Natural killer cell (primary cell): ENCODE results near the gene MVB12B. TPM values are rescaled to one million over a fixed set of nuclear protein-coding genes. Genes with fewer than 3 reads are reported as not detected.

ENCODE experiments used
- ATAC-seq, 3 donors: fragments of 150-1000 bp in 2 of 3; fragments of 200-7000 bp in 1 of 3; cut with Tn5 transposase; 1 replicate in 1 of 3; 2 replicates in 2 of 3; pipeline ENCODE4 v1.10.0; 2021; ENCODE audit warnings: mild to moderate bottlenecking in 2 of 3, moderate library complexity in 2 of 3
- DNase-seq, 2 donors: peaks; one replicate each; pipeline versions ENCODE4 v3.0.0 to v3.0.0-alpha.2; 2013 to 2021; ENCODE audit warnings: mixed read lengths in 1 of 2
- H3K27ac ChIP-seq: one replicate; pipeline ENCODE4 v1.5.1; 2013; ENCODE audit warnings: mild to moderate bottlenecking, low read length
- H3K27me3 ChIP-seq: one replicate; pipeline ENCODE4 v1.6.1; 2013; ENCODE audit warnings: low read length; ENCODE audit not compliant: control insufficient read depth, insufficient read depth
- H3K36me3 ChIP-seq: one replicate; pipeline ENCODE4 v1.6.1; 2013; ENCODE audit warnings: low read length; ENCODE audit not compliant: control insufficient read depth, insufficient read depth
- H3K4me1 ChIP-seq: one replicate; pipeline ENCODE4 v1.6.1; 2013; ENCODE audit warnings: low read length; ENCODE audit not compliant: control insufficient read depth, insufficient read depth
- H3K4me3 ChIP-seq: one replicate; pipeline ENCODE4 v1.5.1; 2013; ENCODE audit warnings: low read length
- H3K9me3 ChIP-seq: one replicate; pipeline ENCODE4 v1.6.1; 2013; ENCODE audit warnings: low read length; ENCODE audit not compliant: control insufficient read depth, insufficient read depth
- H3K27ac Mint-ChIP-seq, 2 donors: one replicate each; pipeline ENCODE4 v1.8.0; 2022; ENCODE audit warnings: mild to moderate bottlenecking in 2 of 2, mixed read lengths in 2 of 2, moderate library complexity in 1 of 2
- H3K27me3 Mint-ChIP-seq, 2 donors: one replicate each; pipeline ENCODE4 v1.8.0; 2022; ENCODE audit warnings: low read depth in 2 of 2, mixed read lengths in 2 of 2
- H3K36me3 Mint-ChIP-seq: one replicate; pipeline ENCODE4 v1.8.0; 2022; ENCODE audit warnings: mixed read lengths
- H3K4me1 Mint-ChIP-seq, 2 donors: one replicate each; pipeline ENCODE4 v1.8.0; 2022; ENCODE audit warnings: mixed read lengths in 2 of 2
- H3K4me3 Mint-ChIP-seq: one replicate; pipeline ENCODE4 v1.8.0; 2022; ENCODE audit warnings: mild to moderate bottlenecking, moderate library complexity, mixed read lengths
- H3K9me3 Mint-ChIP-seq, 2 donors: one replicate each; pipeline ENCODE4 v1.8.0; 2022; ENCODE audit warnings: mixed read lengths in 2 of 2
- CTCF ChIP-seq: fragments of 200-600 bp; IDR thresholded peaks from one replicate; pipeline ENCODE4 v1.8.0; 2022; ENCODE audit warnings: antibody characterized with exemption
- WGBS: methylation state at CpG from one replicate; pipeline ENCODE4 v1.1.7; 2013; ENCODE audit warnings: missing lambda C conversion rate; ENCODE audit not compliant: insufficient coverage; 5-methylcytosine and 5-hydroxymethylcytosine counted together
- intact Hi-C: fragments of 100-400 bp; cut with micrococcal nuclease; formaldehyde crosslinking; loops from one replicate; pipeline ENCODE4 v1.14.2; 2022
- total RNA-seq, 4 donors: library from RNA; stranded (reverse); fragments of 120-200 nt in 1 of 4; gene quantifications; one replicate each; pipeline versions ENCODE4 v1.2.3 to v1.2.4, GENCODE V29; 2013 to 2022

MVB12B gene
- total RNA-seq, 3 donors from 2014 or later (not counting 1 experiment from before 2014, with no cell fraction given) = 2.0 to 13.0 (median 7.8) TPM

DNA sequence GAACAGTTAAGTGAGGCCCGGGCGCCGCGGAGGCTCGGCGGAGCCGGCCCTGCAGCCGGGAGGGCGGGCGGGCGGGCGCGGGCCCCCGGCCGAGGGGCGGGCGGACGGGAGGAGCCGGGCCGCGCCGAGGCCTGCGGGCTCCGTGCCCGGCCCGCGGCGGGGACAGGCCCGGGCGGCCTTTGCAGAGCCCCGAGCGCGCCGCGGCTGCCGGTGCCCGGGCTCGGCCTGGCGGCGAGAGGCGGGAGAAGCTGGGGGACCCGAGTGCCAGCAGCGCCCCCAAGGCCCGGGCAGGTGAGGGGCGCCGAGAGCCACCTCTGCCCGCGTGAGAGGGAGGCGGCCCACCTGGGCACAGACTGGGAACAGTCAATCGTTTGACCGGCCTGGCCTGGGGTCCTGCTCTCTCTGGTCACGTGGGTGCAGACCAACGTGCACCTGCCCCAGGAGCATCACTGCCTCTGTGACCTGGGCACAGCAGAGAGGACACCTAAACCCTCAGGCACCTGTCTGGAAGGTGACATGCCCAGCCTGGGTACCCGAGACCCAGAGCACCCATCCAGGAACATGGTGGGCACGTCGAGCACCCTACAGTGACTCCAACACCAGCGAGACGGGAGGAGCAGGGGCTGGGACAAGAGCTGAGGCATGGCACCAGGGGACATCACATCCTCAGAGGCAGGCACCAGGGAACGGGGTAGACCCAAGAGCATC lies 531 bp downstream of the MVB12B start:
- H3K4me1 ChIP-seq = peaks cover 31% of the 10 kb centered on the region
- WGBS = 7% methylated on average over 59 of the region's 59 CpGs
- peak overlapping the region; percentile 83 for H3K4me3 Mint-ChIP-seq
- no peaks in the 10 kb centered on the region for H3K9me3 ChIP-seq
- H3K27ac ChIP-seq = peak overlapping the region; percentile 53
- intact Hi-C loops = loop anchor here (5.0 kb wide), 1 partner anchor 70 kb away; no protein-coding TSS in a partner anchor
- no peaks in the 10 kb centered on the region for H3K36me3 ChIP-seq
- peak overlapping the region; percentile 52 for H3K4me3 ChIP-seq
- peak overlapping the region; percentile 21 to 40 for H3K27ac Mint-ChIP-seq
- peak; percentile 52 to 67 (median 57) for ATAC-seq
- H3K27me3 Mint-ChIP-seq = peaks cover 0 to 22% of the 10 kb centered on the region in 2 donors
- H3K27me3 ChIP-seq = no peaks in the 10 kb centered on the region
- TF ChIP-seq CTCF = no peak
- peaks cover 9 to 15% of the 10 kb centered on the region in 2 donors for H3K4me1 Mint-ChIP-seq
- H3K36me3 Mint-ChIP-seq = no peaks in the 10 kb centered on the region
- peak in 1 of 2 donors; percentile 56 for DNase-seq
- H3K9me3 Mint-ChIP-seq = no peaks in the 10 kb centered on the region

DNA sequence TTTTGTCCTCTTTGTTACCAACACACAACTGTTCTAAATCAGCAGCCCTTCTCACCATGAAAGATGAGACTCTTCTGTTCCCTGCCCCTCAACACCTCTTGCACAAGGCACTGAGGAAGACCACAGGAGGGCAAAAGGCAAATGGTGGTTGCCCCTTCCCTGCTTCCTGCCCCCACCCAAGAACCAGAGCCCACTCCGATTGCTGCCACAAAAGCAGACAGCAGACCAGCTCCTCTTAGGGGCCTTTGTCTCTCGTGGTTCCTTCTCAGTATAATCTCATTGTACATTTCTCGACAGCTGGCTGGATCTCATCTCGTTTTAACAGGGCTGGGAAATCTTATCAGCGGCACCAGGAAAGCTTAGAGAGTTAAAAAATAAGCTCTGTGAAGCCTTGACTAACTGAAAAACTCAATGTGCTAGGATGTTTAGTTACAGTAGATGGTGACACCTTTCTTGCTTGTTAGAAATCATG lies 1.1 kb downstream of the MVB12B start:
- peak overlapping the region; percentile 53 for H3K27ac ChIP-seq
- no peak for DNase-seq
- intact Hi-C loops = loop anchor here (5.0 kb wide), 1 partner anchor 70 kb away; no protein-coding TSS in a partner anchor
- WGBS = 68% methylated on average over 5 of the region's 5 CpGs
- H3K9me3 ChIP-seq = no peaks in the 10 kb centered on the region
- H3K4me3 Mint-ChIP-seq = peak overlapping the region; percentile 83
- H3K27ac Mint-ChIP-seq = peak overlapping the region; percentile 21 to 40
- no peak for TF ChIP-seq CTCF
- no peaks in the 10 kb centered on the region for H3K36me3 ChIP-seq
- H3K4me1 Mint-ChIP-seq = peaks cover 9 to 15% of the 10 kb centered on the region in 2 donors
- H3K27me3 Mint-ChIP-seq = peaks cover 0 to 25% of the 10 kb centered on the region in 2 donors
- H3K4me1 ChIP-seq = peaks cover 34% of the 10 kb centered on the region
- no peaks in the 10 kb centered on the region for H3K27me3 ChIP-seq
- H3K9me3 Mint-ChIP-seq = no peaks in the 10 kb centered on the region
- ATAC-seq = no peak
- H3K36me3 Mint-ChIP-seq = no peaks in the 10 kb centered on the region
- peak overlapping the region; percentile 52 for H3K4me3 ChIP-seq

DNA sequence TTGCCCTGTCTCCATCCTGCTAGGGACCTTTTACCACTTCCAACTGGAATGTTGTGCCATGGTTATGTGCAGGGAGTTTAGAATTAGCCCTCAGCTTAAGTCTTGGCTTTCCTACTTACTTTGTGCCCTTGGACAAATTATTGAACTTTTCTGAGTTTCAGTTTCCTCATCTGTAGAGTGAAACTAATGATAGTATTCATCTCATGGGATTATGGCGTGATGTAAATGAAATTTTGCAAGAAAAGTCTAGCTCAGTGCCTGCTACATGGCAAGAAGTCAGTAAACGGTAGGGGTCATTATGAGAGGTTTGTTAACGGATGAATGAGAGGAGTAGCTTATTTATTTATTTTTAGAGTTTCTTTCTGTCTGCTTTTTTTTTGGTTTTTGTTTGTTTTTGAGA lies 1.8 kb downstream of the MVB12B start:
- WGBS = 79% methylated on average over 3 of the region's 3 CpGs
- no peaks in the 10 kb centered on the region for H3K9me3 ChIP-seq
- H3K4me1 ChIP-seq = peaks cover 34% of the 10 kb centered on the region
- peak in 1 of 2 donors; percentile 6 for DNase-seq
- H3K27ac ChIP-seq = no peak overlapping the region
- Mint-ChIP-seq H3K27ac (no peak overlapping the region), H3K4me3 (peak overlapping the region; percentile 83), H3K27me3 (peaks cover 0 to 27% of the 10 kb centered on the region in 2 donors), H3K9me3 (no peaks in the 10 kb centered on the region), H3K4me1 (peaks cover 9 to 15% of the 10 kb centered on the region in 2 donors), H3K36me3 (no peaks in the 10 kb centered on the region)
- no peaks in the 10 kb centered on the region for H3K27me3 ChIP-seq
- ATAC-seq = no peak
- no peaks in the 10 kb centered on the region for H3K36me3 ChIP-seq
- TF ChIP-seq CTCF = no peak
- intact Hi-C loops = loop anchor here (5.0 kb wide), 1 partner anchor 69 kb away; no protein-coding TSS in a partner anchor
- H3K4me3 ChIP-seq = no peak overlapping the region
